ENCODE results near the gene PBX3. TPM values are rescaled to one million over a fixed set of nuclear protein-coding genes. Genes with fewer than 3 reads are reported as not detected.

The PBX3 gene
- total and polyA plus RNA-seq, 4 donors: 7.3 to 18.9 (median 11.1) TPM

GRCh38 chr9:125990186-125990792, 243.1 kb downstream of the PBX3 start:
- no peak for DNase-seq (ENCODE audit: low spot score)
- no peak for TF ChIP-seq FOXA2 (IDR thresholded peaks at IDR 0.05)
- no peak for TF ChIP-seq YY1 (IDR thresholded peaks at IDR 0.05)
- TF ChIP-seq REST (IDR thresholded peaks at IDR 0.05): no peak
- no peak for TF ChIP-seq RAD21 (IDR thresholded peaks at IDR 0.05)
- no peak for TF ChIP-seq RXRA (IDR thresholded peaks at IDR 0.05)
- no peak for TF ChIP-seq CTCF (IDR thresholded peaks at IDR 0.05; ENCODE audit: low read depth, low read length, missing input control)
- TF ChIP-seq MAX (IDR thresholded peaks at IDR 0.05): no peak
- no peak for TF ChIP-seq NR2F2 (IDR thresholded peaks at IDR 0.05)
- no peak for TF ChIP-seq HNF4A (conservative IDR thresholded peaks at IDR 0.05)
- no peak for TF ChIP-seq GABPA (IDR thresholded peaks at IDR 0.05 in 1 of 2, conservative IDR thresholded peaks at IDR 0.05 in 1 of 2)
- TF ChIP-seq SP1 (IDR thresholded peaks at IDR 0.05): no peak
- TF ChIP-seq ATF3 (IDR thresholded peaks at IDR 0.05): no peak
- H3K27me3 ChIP-seq (ENCODE audit: control insufficient read depth in 4 of 4, insufficient read depth in 4 of 4, low read length in 3 of 4): no peaks in the 10 kb centered on the region
- no peaks in the 10 kb centered on the region for H3K4me1 ChIP-seq (ENCODE audit: control insufficient read depth in 4 of 4, insufficient read depth in 4 of 4, low read length in 3 of 4)
- no peaks in the 10 kb centered on the region for H3K36me3 ChIP-seq (ENCODE audit: control insufficient read depth in 4 of 4, insufficient read depth in 3 of 4, low read depth in 1 of 4, low read length in 3 of 4)
- H3K9me3 ChIP-seq (ENCODE audit: control insufficient read depth in 4 of 4, low read length in 3 of 4): no peaks in the 10 kb centered on the region
- 94% methylated on average over 16 of the region's 16 CpGs for WGBS
- no peak overlapping the region for H3K27ac ChIP-seq (ENCODE audit: low read depth in 1 of 2, low read length in 2 of 2)
- H3K9ac ChIP-seq (ENCODE audit: low read depth in 1 of 2, low read length in 2 of 2): no peak overlapping the region
- no peak overlapping the region for H3K4me3 ChIP-seq (ENCODE audit: low read depth in 1 of 3, low read length in 3 of 3)

- no peaks in the 10 kb centered on the region for H3K36me3 ChIP-seq (ENCODE audit: control insufficient read depth in 4 of 4, insufficient read depth in 3 of 4, low read depth in 1 of 4, low read length in 3 of 4)
- no peak for DNase-seq (ENCODE audit: low spot score)
- no peak overlapping the region for H3K9ac ChIP-seq (ENCODE audit: low read depth in 1 of 2, low read length in 2 of 2)
- H3K27me3 ChIP-seq (ENCODE audit: control insufficient read depth in 4 of 4, insufficient read depth in 4 of 4, low read length in 3 of 4): no peaks in the 10 kb centered on the region
- H3K4me1 ChIP-seq (ENCODE audit: control insufficient read depth in 4 of 4, insufficient read depth in 4 of 4, low read length in 3 of 4): no peaks in the 10 kb centered on the region
- 66% methylated on average over 12 of the region's 12 CpGs for WGBS
- no peak overlapping the region for H3K4me3 ChIP-seq (ENCODE audit: low read depth in 1 of 3, low read length in 3 of 3)
- no peaks in the 10 kb centered on the region for H3K9me3 ChIP-seq (ENCODE audit: control insufficient read depth in 4 of 4, low read length in 3 of 4)
- H3K27ac ChIP-seq (ENCODE audit: low read depth in 1 of 2, low read length in 2 of 2): no peak overlapping the region
- TF ChIP-seq CTCF (IDR thresholded peaks at IDR 0.05; ENCODE audit: low read depth, low read length, missing input control) (no peak), ATF3 (IDR thresholded peaks at IDR 0.05) (no peak), FOXA1 (IDR thresholded peaks at IDR 0.05) (no peak), MAX (IDR thresholded peaks at IDR 0.05) (no peak), JUND (IDR thresholded peaks at IDR 0.05) (no peak), NR2F2 (IDR thresholded peaks at IDR 0.05) (no peak), REST (IDR thresholded peaks at IDR 0.05) (no peak), ZBTB33 (IDR thresholded peaks at IDR 0.05) (no peak), GABPA (IDR thresholded peaks at IDR 0.05 in 1 of 2, conservative IDR thresholded peaks at IDR 0.05 in 1 of 2) (no peak), RXRA (IDR thresholded peaks at IDR 0.05) (no peak), FOXA2 (IDR thresholded peaks at IDR 0.05) (no peak)
These were observed 243.6 kb downstream of the PBX3 start for GRCh38 chr9:125990793-125991220.
